Heart left ventricle (tissue), 16 donors: Measurements from ENCODE around the gene C3orf52. TPM values are rescaled to one million over a fixed set of nuclear protein-coding genes. Genes with fewer than 3 reads are reported as not detected.

ENCODE experiments used
- ATAC-seq, 4 donors: fragments of 200-7000 bp; cut with Tn5 transposase; one replicate each; pipeline ENCODE4 v1.9.1; 2020 to 2022; ENCODE audit warnings: moderate library complexity in 4 of 4, mild to moderate bottlenecking in 3 of 4, moderate number of reproducible peaks in 1 of 4
- DNase-seq, 5 donors: peaks; one replicate each; pipeline ENCODE4 v3.0.0-alpha.2; 2020
- H3K27ac ChIP-seq, 12 donors: fragments of 200-600 bp; sonication (generic) in 4 of 12; one replicate each; pipeline versions ENCODE4 v1.5.0 to v1.8.0; 2016 to 2022; ENCODE audit warnings: mild to moderate bottlenecking in 2 of 12
- H3K27me3 ChIP-seq, 9 donors: fragments of 200-600 bp; sonication (generic) in 2 of 9; one replicate each; pipeline versions ENCODE4 v1.5.1 to v1.8.0; 2016 to 2022; ENCODE audit warnings: mild to moderate bottlenecking in 3 of 9
- H3K36me3 ChIP-seq, 9 donors: fragments of 200-600 bp; sonication (generic) in 2 of 9; one replicate each; pipeline versions ENCODE4 v1.5.0 to v1.8.0; 2018 to 2022; ENCODE audit warnings: mild to moderate bottlenecking in 2 of 9
- H3K4me1 ChIP-seq, 12 donors: fragments of 200-600 bp; sonication (generic) in 4 of 12; one replicate each; pipeline versions ENCODE4 v1.5.0 to v1.8.0; 2016 to 2022; ENCODE audit warnings: mild to moderate bottlenecking in 3 of 12
- H3K4me3 ChIP-seq, 12 donors: fragments of 200-600 bp; sonication (generic) in 4 of 12; one replicate each; pipeline versions ENCODE4 v1.5.0 to v1.8.0; 2017 to 2022; ENCODE audit warnings: mild to moderate bottlenecking in 9 of 12, moderate library complexity in 4 of 12
- H3K9me3 ChIP-seq, 12 donors: fragments of 200-600 bp; sonication (generic) in 4 of 12; one replicate each; pipeline versions ENCODE4 v1.5.0 to v1.8.0; 2016 to 2022; ENCODE audit warnings: mild to moderate bottlenecking in 1 of 12
- CTCF ChIP-seq, 12 donors: fragments of 200-600 bp; sonication (generic) in 4 of 12; IDR thresholded peaks; one replicate each; pipeline versions ENCODE4 v1.5.0 to v1.8.0; 2018 to 2022; ENCODE audit warnings: antibody characterized with exemption in 12 of 12, mild to moderate bottlenecking in 5 of 12
- POLR2A ChIP-seq, 2 donors: fragments of 450-650 bp; IDR thresholded peaks; one replicate each; pipeline ENCODE4 v1.6.1; 2017; ENCODE audit warnings: antibody characterized with exemption in 2 of 2, mild to moderate bottlenecking in 2 of 2, moderate library complexity in 2 of 2
- WGBS, 4 donors: extraction: QIAGEN DNeasy Blood & Tissue Kit in 2 of 4; methylation state at CpG; one replicate each; pipeline versions ENCODE4 v1.1.5 to v1.1.7; 2013 to 2018; 5-methylcytosine and 5-hydroxymethylcytosine counted together
- intact Hi-C, 10 donors: fragments of 100-400 bp; cut with DNase I; formaldehyde crosslinking; loops; one replicate each; pipeline versions ENCODE4 v1.11.1 to v1.14.2; 2022
- polyA plus RNA-seq, 2 donors: library from polyadenylated mRNA; stranded (reverse); fragments of 200-250 nt; gene quantifications; one replicate each; pipeline ENCODE4 v1.2.3, GENCODE V29; 2013
- total RNA-seq, 9 donors: library from RNA; depleted of rRNA in 2 of 9; stranded (reverse); fragments of >200 nt in 2 of 9; fragmentation: NEBNext Ultra II Directional in 3 of 9; extraction: Animal tissue kit (Norgen Biotek cat#: 25700) in 3 of 9; gene quantifications; one replicate each; pipeline versions ENCODE4 v1.1.0 to v1.2.4, GENCODE V29; 2016 to 2023
- donor health status: ischemic (EF 13 %, LVEDD 7.1; RV severe dilation, severe dysfunction).
- donor health status: healthy with polysubstance abuse.
- donor health status: DM: no; HTN: yes; CAD: no.
- donor health status: DM: no; HTN: no; CAD: no.
- donor health status: ischemic (EF 25% LVEDD 6.9; RV normal size, moderate dysfunction).
- donor health status: ischemic (EF 25% LVEDD 5.7; RV mildly dilated, moderate dysfunction).
- donor health status: healthy.
- donor health status: DM: yes; HTN: yes; CAD: no.
- donor health status: ischemic (EF 35%, LVEDD 5.7; RV mildly dilated, moderate dysfunction).
- donor health status: nonischemic (EF 11% LVEDD 7.7; RV severe dilation, severe dysfunction).
- donor health status: DM: yes; HTN: yes; CAD: no.
- donor health status: PGD.
- donor health status: ischemic (EF 29% LVEDD 5.4; RV normal size, mild dysfunction).
- donor health status: nonischemic (EF 23%, LVEDD 6.1; RV moderate dilation, normal function).

The C3orf52 gene
- total and polyA plus RNA-seq, 11 donors: 1.4 to 9.6 (median 4.9) TPM

GRCh38 chr3:112042842-112043280, 43.3 kb upstream of the C3orf52 start:
- peak in 3 of 4 donors; percentile 15 to 63 (median 57) for ATAC-seq
- TF ChIP-seq CTCF (IDR thresholded peaks at IDR 0.05) (no peak), POLR2A (IDR thresholded peaks at IDR 0.05) (no peak)
- Histone ChIP-seq H3K9me3 (no peaks in the 10 kb centered on the region), H3K27ac (no peak overlapping the region), H3K4me3 (no peak overlapping the region), H3K27me3 (no peaks in the 10 kb centered on the region), H3K36me3 (no peaks in the 10 kb centered on the region), H3K4me1 (peaks cover 0 to 8% (median 0%) of the 10 kb centered on the region in 12 donors)
- intact Hi-C loops: loop anchor here in 7 of 10 donors (1.0 to 10.0 kb wide), 5 partner anchors 54 to 378 kb away; no protein-coding TSS in a partner anchor
- no peak for DNase-seq
- 65 to 74% (median 71%) methylated on average over 6 of the region's 6 CpGs for WGBS, 4 donors

- DNase-seq: peak in 4 of 5 donors; percentile 37 to 47 (median 38)
- peak; percentile 88 to 97 (median 91) for ATAC-seq
- TF ChIP-seq CTCF (IDR thresholded peaks at IDR 0.05) (peak; percentile 81 to 97 (median 90)), POLR2A (IDR thresholded peaks at IDR 0.05) (no peak)
- Histone ChIP-seq H3K4me3 (peak overlapping the region in 1 of 12 donors; percentile 7), H3K36me3 (no peaks in the 10 kb centered on the region), H3K4me1 (peaks cover 0 to 8% (median 0%) of the 10 kb centered on the region in 12 donors), H3K27ac (no peak overlapping the region), H3K9me3 (no peaks in the 10 kb centered on the region), H3K27me3 (no peaks in the 10 kb centered on the region)
- WGBS, 4 donors: 3 to 13% (median 10%) methylated on average over 7 of the region's 7 CpGs
- intact Hi-C loops: loop anchor here in 7 of 10 donors (1.0 to 10.0 kb wide), 5 partner anchors 54 to 379 kb away; no protein-coding TSS in a partner anchor
Measured at GRCh38 chr3:112043621-112044201, 42.5 kb upstream of the C3orf52 start.

GRCh38 chr3:112046599-112046998, 39.6 kb upstream of the C3orf52 start:
- intact Hi-C loops: loop anchor here in 2 of 10 donors (10.0 kb wide), 1 partner anchor 382 kb away; no protein-coding TSS in a partner anchor
- Histone ChIP-seq H3K4me3 (no peak overlapping the region), H3K9me3 (no peaks in the 10 kb centered on the region), H3K36me3 (no peaks in the 10 kb centered on the region), H3K4me1 (peaks cover 0 to 8% (median 0%) of the 10 kb centered on the region in 12 donors), H3K27me3 (no peaks in the 10 kb centered on the region), H3K27ac (no peak overlapping the region)
- DNase-seq (no peak), ATAC-seq (no peak)
- WGBS, 4 donors: 70 to 81% (median 70%) methylated on average over 4 of the region's 4 CpGs
- TF ChIP-seq CTCF (IDR thresholded peaks at IDR 0.05) (no peak), POLR2A (IDR thresholded peaks at IDR 0.05) (no peak)

- DNase-seq: no peak
- TF ChIP-seq POLR2A (IDR thresholded peaks at IDR 0.05): no peak
- no peak for TF ChIP-seq CTCF (IDR thresholded peaks at IDR 0.05)
- Histone ChIP-seq H3K27me3 (no peaks in the 10 kb centered on the region), H3K27ac (no peak overlapping the region), H3K9me3 (no peaks in the 10 kb centered on the region), H3K36me3 (no peaks in the 10 kb centered on the region), H3K4me1 (peaks cover 0 to 8% (median 0%) of the 10 kb centered on the region in 12 donors), H3K4me3 (no peak overlapping the region)
- intact Hi-C loops: loop anchor here in 2 of 10 donors (10.0 kb wide), 1 partner anchor 382 kb away; no protein-coding TSS in a partner anchor
- 86 to 90% (median 88%) methylated on average over 1 of the region's 1 CpG for WGBS, 4 donors
- no peak for ATAC-seq
Measured at GRCh38 chr3:112047264-112047663, 38.9 kb upstream of the C3orf52 start.
